GM13977 (cell line): ENCODE measurements around the gene ZNF124.

Experiments
- DNase-seq: peaks from one replicate; pipeline ENCODE4 v3.0.0; 2012; ENCODE audit warnings: low spot score
- in situ Hi-C: fragments of 300-500 bp; cut with MboI; formaldehyde crosslinking; loops from one replicate; pipeline ENCODE4 v1.12.0; 2022; ENCODE audit warnings: low sequenced_read_pairs, low pct_unique_long_range_greater_than_20kb, mixed read lengths, inconsistent platforms; ENCODE audit not compliant: unreplicated experiment
- TF ChIP-seq, protein P1 (sequence below): IDR thresholded peaks from 2 replicates; pipeline ENCODE4 v1.5.1; 2012; ENCODE audit warnings: mild to moderate bottlenecking, control low read depth; ENCODE audit not compliant: insufficient read depth; ENCODE audit errors: extremely low read depth, missing control alignments

The ZNF124 gene

GRCh38 chr1:247113733-247114271 lies 58.0 kb downstream of the ZNF124 start:
- in situ Hi-C loops = no loop called here
- no peak for DNase-seq
- TF ChIP-seq, protein P1, sequence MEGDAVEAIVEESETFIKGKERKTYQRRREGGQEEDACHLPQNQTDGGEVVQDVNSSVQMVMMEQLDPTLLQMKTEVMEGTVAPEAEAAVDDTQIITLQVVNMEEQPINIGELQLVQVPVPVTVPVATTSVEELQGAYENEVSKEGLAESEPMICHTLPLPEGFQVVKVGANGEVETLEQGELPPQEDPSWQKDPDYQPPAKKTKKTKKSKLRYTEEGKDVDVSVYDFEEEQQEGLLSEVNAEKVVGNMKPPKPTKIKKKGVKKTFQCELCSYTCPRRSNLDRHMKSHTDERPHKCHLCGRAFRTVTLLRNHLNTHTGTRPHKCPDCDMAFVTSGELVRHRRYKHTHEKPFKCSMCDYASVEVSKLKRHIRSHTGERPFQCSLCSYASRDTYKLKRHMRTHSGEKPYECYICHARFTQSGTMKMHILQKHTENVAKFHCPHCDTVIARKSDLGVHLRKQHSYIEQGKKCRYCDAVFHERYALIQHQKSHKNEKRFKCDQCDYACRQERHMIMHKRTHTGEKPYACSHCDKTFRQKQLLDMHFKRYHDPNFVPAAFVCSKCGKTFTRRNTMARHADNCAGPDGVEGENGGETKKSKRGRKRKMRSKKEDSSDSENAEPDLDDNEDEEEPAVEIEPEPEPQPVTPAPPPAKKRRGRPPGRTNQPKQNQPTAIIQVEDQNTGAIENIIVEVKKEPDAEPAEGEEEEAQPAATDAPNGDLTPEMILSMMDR = no peak

DNA sequence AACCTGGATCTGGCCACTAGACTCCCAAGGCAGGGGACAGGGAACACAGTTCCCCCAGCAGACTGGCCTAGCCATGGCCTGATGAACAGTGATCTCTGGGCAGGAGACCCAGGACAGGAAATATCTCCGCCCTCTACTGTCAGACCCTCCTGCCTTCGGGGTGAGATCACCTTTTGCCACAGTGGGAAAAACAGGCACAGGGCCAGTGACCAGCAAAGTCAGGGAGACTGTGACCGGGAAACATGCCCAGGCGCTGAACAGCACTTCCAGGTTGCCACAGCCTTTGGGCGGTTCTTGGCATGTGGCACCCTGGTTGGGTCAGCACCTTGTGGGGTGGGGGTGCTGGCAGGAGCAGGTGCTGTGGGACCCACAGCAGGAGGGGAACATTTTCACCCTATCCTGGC lies 58.7 kb downstream of the ZNF124 start:
- TF ChIP-seq, protein P1 = no peak
- no peak for DNase-seq
- in situ Hi-C loops = no loop called here

DNA sequence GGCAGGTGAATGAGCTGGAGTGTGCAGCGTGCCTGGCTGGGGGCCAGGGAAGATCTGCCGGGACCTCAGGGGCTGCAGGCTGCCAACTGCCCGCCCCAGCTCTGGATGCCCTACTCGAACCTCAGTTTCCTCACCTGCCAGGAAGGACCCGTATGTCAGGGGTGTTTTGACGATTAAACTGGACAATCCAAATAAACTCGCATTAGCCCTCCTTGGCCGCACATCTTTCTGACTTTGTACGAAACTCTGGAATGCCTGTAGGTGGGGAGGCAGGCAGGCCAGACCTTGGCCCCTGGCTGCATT lies 59.4 kb downstream of the ZNF124 start:
- DNase-seq = no peak
- TF ChIP-seq, protein P1 = no peak
- in situ Hi-C loops = no loop called here

DNA sequence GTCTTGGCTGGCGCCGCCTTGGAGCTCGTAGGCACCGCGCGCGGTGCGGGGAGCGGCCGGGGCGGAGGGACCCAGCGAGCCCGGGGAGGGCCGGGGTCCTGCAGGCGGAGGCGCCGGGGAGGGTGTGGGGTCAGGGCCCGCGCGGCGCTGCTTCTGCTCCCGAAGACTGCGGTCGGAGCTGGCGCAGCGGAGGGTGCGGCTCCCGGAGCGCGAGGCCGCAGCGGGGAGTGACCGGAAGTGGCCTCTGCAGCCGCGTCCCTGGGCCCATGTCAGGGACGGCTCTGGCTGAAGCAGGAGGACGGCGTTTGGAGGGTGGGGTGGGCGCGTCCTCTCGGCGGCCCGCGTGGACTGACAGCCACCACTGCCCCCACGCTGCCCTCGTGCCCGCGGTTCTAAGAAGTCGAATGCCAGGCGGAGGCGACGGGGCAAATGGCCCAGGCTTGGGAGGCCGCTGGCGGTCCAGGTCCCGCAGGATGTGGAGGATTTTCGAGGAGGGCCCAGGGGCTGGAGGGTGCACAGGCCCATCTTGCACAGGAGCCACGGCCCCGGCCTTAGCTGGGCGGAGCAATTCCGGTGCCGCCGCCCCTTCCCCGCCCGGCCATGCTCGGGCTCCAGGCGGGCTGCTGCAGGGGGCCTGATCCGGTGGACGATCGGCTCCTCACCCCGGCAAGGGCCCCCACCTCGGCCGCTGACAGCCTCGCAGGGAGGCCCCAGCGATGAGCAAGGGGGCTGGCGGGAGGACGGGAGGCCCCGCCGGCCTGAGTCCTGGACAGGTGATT lies 59.9 kb downstream of the ZNF124 start:
- DNase-seq = peak; percentile 68
- in situ Hi-C loops = no loop called here
- TF ChIP-seq, protein P1 = no peak

- peak; percentile 65 for DNase-seq
- TF ChIP-seq, protein P1 = no peak
- in situ Hi-C loops = no loop called here
Observed at GRCh38 chr1:247111259-247111699, 60.5 kb downstream of the ZNF124 start.

DNA sequence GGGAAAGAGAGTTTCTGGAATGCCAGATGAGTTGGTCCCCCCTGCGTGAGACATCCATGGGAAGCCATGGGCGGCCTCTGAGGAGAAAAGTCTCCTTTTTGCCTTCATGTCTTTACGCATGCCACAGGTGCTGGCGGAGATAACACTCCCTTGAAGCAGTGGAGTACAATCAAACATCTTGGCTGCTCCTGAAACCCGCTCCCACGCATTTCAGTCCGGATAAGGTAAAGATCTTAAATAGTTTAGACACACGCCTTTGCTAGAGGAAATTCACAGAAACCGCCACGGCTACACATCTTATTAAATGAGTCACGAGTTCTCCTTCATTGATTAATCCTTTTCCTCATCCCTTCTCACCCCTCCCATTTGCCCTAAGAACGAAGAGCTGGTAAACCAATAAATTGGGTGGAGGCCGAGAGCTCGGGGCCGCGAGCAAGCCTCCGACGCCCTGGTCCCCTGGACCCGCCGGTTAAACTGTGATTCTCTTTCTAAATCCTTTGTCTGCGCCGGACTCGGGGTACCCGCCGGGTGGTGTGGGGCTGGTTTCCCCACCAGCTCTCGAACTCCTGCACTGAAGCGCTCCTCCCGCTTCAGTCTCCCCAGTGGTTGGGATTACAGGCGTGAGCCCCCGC lies 61.1 kb downstream of the ZNF124 start:
- DNase-seq = peak; percentile 40
- TF ChIP-seq, protein P1 = no peak
- in situ Hi-C loops = no loop called here
